GM19452 (cell line): ENCODE data around the gene KCNQ5.

Source experiments
- ATAC-seq: cut with Tn5 transposase; IDR thresholded peaks from one replicate; pipeline ENCODE4 v1.9.1; 2021; ENCODE audit not compliant: unreplicated experiment

Gene KCNQ5

GRCh38 chr6:72675396-72675795 lies 53.5 kb downstream of the KCNQ5 start:
- ATAC-seq: no peak

GRCh38 chr6:72676995-72677394 lies 55.1 kb downstream of the KCNQ5 start:
- no peak for ATAC-seq

GRCh38 chr6:72677740-72678139 lies 55.9 kb downstream of the KCNQ5 start:
- ATAC-seq: no peak

GRCh38 chr6:72683797-72684196 lies 61.9 kb downstream of the KCNQ5 start:
- peak; percentile 87 for ATAC-seq

GRCh38 chr6:72689107-72689954 lies 67.5 kb downstream of the KCNQ5 start:
- ATAC-seq: peak; percentile 87

- ATAC-seq: no peak
These were observed 69.4 kb downstream of the KCNQ5 start for GRCh38 chr6:72691249-72691648.

GRCh38 chr6:72696055-72696454 lies 74.2 kb downstream of the KCNQ5 start:
- ATAC-seq: no peak

- ATAC-seq: no peak
These were observed 77.3 kb downstream of the KCNQ5 start for GRCh38 chr6:72699159-72699558.

- no peak for ATAC-seq
These were observed 80.6 kb downstream of the KCNQ5 start for GRCh38 chr6:72702421-72702820.

- no peak for ATAC-seq
These were observed 81.2 kb downstream of the KCNQ5 start for GRCh38 chr6:72703093-72703492.

GRCh38 chr6:72704979-72705378 lies 83.1 kb downstream of the KCNQ5 start:
- no peak for ATAC-seq

- no peak for ATAC-seq
These were observed 87.6 kb downstream of the KCNQ5 start for GRCh38 chr6:72709431-72709830.

GRCh38 chr6:72711731-72712130 lies 89.9 kb downstream of the KCNQ5 start:
- no peak for ATAC-seq

- no peak for ATAC-seq
These were observed 91.0 kb downstream of the KCNQ5 start for GRCh38 chr6:72712910-72713309.

- no peak for ATAC-seq
These were observed 93.3 kb downstream of the KCNQ5 start for GRCh38 chr6:72715119-72715518.

- no peak for ATAC-seq
These were observed 95.1 kb downstream of the KCNQ5 start for GRCh38 chr6:72716916-72717315.

GRCh38 chr6:72720464-72720863 lies 98.6 kb downstream of the KCNQ5 start:
- no peak for ATAC-seq

- no peak for ATAC-seq
These were observed 99.5 kb downstream of the KCNQ5 start for GRCh38 chr6:72721346-72721745.

GRCh38 chr6:72724545-72724944 lies 102.7 kb downstream of the KCNQ5 start:
- ATAC-seq: peak; percentile 83

GRCh38 chr6:72728706-72729343 lies 107.0 kb downstream of the KCNQ5 start:
- ATAC-seq: no peak

GRCh38 chr6:72733045-72733444 lies 111.2 kb downstream of the KCNQ5 start:
- ATAC-seq: no peak

GRCh38 chr6:72738091-72738490 lies 116.2 kb downstream of the KCNQ5 start:
- ATAC-seq: no peak
